ENCODE results near the gene EXTL2.
"Not testable (repeated sequence)": the region's sequence is repeated elsewhere in the genome, so short reads cannot be mapped to it uniquely, and the experiment has no call there.

Gene EXTL2

DNA sequence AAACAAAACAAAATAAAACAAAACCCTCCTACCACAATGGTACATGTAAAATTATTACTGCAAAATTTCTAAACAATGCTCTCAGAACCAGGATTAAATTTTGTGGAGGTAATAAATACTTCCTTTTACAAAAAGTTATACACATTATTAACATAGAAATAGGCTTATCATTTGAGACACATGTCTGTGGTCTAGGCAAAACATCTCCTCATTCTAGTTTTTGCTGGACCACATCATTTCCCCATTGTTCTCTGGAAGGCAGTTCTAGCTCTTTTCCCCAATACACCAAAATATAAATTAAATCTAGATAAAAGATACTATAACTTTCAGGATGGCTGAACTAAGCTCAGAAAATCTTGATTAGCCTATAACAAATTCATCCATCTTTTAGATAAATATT lies 18.4 kb downstream of the EXTL2 start:
- H3K9ac ChIP-seq (ENCODE audit: low read length): no peak overlapping the region
- H3K27ac ChIP-seq (ENCODE audit: low read depth, low read length): no peak overlapping the region
- no peaks in the 10 kb centered on the region for H3K36me3 ChIP-seq (ENCODE audit: insufficient read depth, low read length)
- no peaks in the 10 kb centered on the region for H3K9me3 ChIP-seq (ENCODE audit: low read length)
- H3K27me3 ChIP-seq (ENCODE audit: control insufficient read depth in 1 of 2, insufficient read depth in 2 of 2, low read length in 2 of 2): no peaks in the 10 kb centered on the region
- no peaks in the 10 kb centered on the region for H3K4me1 ChIP-seq (ENCODE audit: insufficient read depth, low read length)
- H3K4me3 ChIP-seq (ENCODE audit: low read depth in 1 of 2, low read length in 2 of 2): no peak overlapping the region

DNA sequence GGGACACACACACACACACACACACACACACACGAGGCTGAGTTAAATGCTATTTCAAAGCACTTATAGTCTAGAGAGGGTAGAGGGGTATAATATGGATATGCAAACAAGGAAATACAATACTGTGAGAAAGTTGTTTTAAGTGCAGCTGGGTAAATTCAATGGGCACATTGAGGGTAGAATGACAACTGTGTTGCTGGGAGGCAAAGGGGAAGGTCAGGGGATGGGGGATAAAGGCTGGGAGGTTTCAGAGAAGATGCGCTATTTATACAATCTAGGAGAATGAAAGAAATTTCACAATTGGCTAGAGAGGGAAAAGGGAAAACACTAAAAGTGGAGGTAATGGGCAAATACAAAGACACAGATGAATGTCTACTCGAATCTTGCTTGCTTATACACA lies 19.4 kb downstream of the EXTL2 start:
- Histone ChIP-seq H3K27ac (ENCODE audit: low read depth, low read length) (no peak overlapping the region), H3K36me3 (ENCODE audit: insufficient read depth, low read length) (no peaks in the 10 kb centered on the region), H3K4me3 (ENCODE audit: low read depth in 1 of 2, low read length in 2 of 2) (no peak overlapping the region), H3K9me3 (ENCODE audit: low read length) (no peaks in the 10 kb centered on the region), H3K4me1 (ENCODE audit: insufficient read depth, low read length) (no peaks in the 10 kb centered on the region), H3K9ac (ENCODE audit: low read length) (no peak overlapping the region), H3K27me3 (ENCODE audit: control insufficient read depth in 1 of 2, insufficient read depth in 2 of 2, low read length in 2 of 2) (no peaks in the 10 kb centered on the region)

DNA sequence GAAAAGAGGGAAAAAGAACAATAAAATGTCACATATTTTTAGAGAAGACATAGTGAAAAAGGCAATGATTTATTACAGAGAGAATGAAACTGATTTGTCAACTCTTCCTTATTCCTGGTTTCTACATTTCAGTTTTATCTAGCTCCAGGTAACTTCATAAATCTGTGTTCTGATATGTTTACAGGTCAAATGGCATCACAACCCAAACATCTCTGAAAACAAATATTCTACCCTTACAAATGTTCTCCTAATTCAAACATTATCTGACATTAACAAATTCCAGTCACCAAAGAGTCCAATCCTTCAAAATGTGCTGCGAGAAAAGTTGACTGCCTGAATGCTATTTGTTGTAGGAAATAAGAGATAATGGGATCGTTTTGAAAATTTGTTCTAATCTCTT lies 20.2 kb downstream of the EXTL2 start:
- H3K9ac ChIP-seq (ENCODE audit: low read length): no peak overlapping the region

DNA sequence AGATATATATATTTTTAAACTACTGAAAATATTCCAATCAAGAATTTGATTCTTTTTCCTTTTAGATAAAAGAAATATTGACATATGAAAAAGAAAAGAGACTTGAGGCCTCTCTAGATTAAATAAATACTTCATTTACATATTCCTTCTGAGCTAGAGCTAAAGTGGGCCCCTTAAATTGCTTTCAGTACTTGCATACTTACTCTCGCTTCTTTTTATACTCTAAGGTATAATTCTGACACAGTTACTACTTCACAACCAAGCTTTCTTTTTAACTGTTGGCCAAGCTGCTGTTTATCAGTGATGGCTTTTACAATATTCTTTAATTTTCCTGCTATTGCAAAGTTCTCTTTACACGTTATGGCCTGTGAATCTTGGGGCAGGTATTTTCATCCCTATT lies 24.6 kb downstream of the EXTL2 start:
- no peaks in the 10 kb centered on the region for H3K36me3 ChIP-seq (ENCODE audit: insufficient read depth, low read length)
- H3K9ac ChIP-seq (ENCODE audit: low read length): no peak overlapping the region
- no peak overlapping the region for H3K27ac ChIP-seq (ENCODE audit: low read depth, low read length)
- H3K27me3 ChIP-seq (ENCODE audit: control insufficient read depth in 1 of 2, insufficient read depth in 2 of 2, low read length in 2 of 2): no peaks in the 10 kb centered on the region
- peaks cover 3% of the 10 kb centered on the region for H3K4me1 ChIP-seq (ENCODE audit: insufficient read depth, low read length)
- H3K4me3 ChIP-seq (ENCODE audit: low read depth in 1 of 2, low read length in 2 of 2): no peak overlapping the region
- no peaks in the 10 kb centered on the region for H3K9me3 ChIP-seq (ENCODE audit: low read length)

More for the DNA sequence above, 20.2 kb downstream of the EXTL2 start:
- H3K9me3 ChIP-seq (ENCODE audit: low read length): no peaks in the 10 kb centered on the region
- H3K4me1 ChIP-seq (ENCODE audit: insufficient read depth, low read length): no peaks in the 10 kb centered on the region
- H3K36me3 ChIP-seq (ENCODE audit: insufficient read depth, low read length): no peaks in the 10 kb centered on the region
- H3K27ac ChIP-seq (ENCODE audit: low read depth, low read length): no peak overlapping the region
- H3K4me3 ChIP-seq (ENCODE audit: low read depth in 1 of 2, low read length in 2 of 2): no peak overlapping the region
- no peaks in the 10 kb centered on the region for H3K27me3 ChIP-seq (ENCODE audit: control insufficient read depth in 1 of 2, insufficient read depth in 2 of 2, low read length in 2 of 2)

DNA sequence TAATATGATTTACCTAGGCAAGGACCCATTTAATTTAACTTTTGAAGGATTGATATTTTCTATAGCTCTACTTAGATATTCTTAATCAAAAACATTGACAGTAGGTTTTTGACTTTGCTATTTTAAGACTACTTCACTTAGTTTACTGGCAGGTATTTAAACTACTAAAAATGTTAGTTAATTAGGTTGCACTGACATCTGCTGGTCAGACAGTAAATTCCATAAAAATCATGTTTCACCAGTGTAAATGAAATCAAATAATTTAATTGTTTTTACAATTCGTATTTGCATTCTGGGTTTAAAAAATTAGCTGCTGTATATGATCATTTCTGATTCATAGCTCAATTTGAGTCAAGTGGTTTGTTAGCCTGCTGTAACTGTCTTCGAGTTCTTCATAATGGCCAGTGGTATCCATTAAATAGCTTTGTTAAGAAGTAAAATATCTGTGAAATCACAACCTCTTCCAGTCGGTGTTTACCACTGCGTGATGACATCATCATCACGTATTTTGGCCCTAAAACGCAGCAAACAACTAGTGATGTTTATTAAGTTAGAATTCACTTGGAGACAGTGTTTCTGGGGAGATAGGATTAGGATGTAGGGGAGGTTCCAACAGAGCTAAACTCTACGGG lies 26.2 kb downstream of the EXTL2 start:
- no peaks in the 10 kb centered on the region for H3K36me3 ChIP-seq (ENCODE audit: insufficient read depth, low read length)
- H3K9ac ChIP-seq (ENCODE audit: low read length): no peak overlapping the region
- peaks cover 3% of the 10 kb centered on the region for H3K4me1 ChIP-seq (ENCODE audit: insufficient read depth, low read length)
- H3K27ac ChIP-seq (ENCODE audit: low read depth, low read length): no peak overlapping the region
- H3K27me3 ChIP-seq (ENCODE audit: control insufficient read depth in 1 of 2, insufficient read depth in 2 of 2, low read length in 2 of 2): no peaks in the 10 kb centered on the region
- no peaks in the 10 kb centered on the region for H3K9me3 ChIP-seq (ENCODE audit: low read length)
- no peak overlapping the region for H3K4me3 ChIP-seq (ENCODE audit: low read depth in 1 of 2, low read length in 2 of 2)

DNA sequence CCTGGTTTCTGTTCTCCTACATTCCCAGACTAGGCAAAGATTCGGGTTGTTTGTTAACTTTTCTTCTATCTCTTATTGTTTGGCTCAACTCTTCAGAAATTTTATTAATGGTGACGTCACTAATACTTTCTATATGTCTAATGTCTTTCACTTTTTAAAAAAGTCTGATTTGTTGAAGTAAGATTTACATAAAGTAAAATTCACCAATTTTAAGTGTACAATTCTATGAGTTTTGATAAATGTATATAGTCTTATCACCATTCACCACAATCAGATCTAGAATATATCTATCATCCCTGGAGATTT lies 27.8 kb downstream of the EXTL2 start:
- no peak overlapping the region for H3K27ac ChIP-seq (ENCODE audit: low read depth, low read length)
- H3K36me3 ChIP-seq (ENCODE audit: insufficient read depth, low read length): no peaks in the 10 kb centered on the region
- no peaks in the 10 kb centered on the region for H3K27me3 ChIP-seq (ENCODE audit: control insufficient read depth in 1 of 2, insufficient read depth in 2 of 2, low read length in 2 of 2)
- no peaks in the 10 kb centered on the region for H3K9me3 ChIP-seq (ENCODE audit: low read length)
- no peak overlapping the region for H3K9ac ChIP-seq (ENCODE audit: low read length)
- no peak overlapping the region for H3K4me3 ChIP-seq (ENCODE audit: low read depth in 1 of 2, low read length in 2 of 2)
- H3K4me1 ChIP-seq (ENCODE audit: insufficient read depth, low read length): peaks cover 3% of the 10 kb centered on the region

DNA sequence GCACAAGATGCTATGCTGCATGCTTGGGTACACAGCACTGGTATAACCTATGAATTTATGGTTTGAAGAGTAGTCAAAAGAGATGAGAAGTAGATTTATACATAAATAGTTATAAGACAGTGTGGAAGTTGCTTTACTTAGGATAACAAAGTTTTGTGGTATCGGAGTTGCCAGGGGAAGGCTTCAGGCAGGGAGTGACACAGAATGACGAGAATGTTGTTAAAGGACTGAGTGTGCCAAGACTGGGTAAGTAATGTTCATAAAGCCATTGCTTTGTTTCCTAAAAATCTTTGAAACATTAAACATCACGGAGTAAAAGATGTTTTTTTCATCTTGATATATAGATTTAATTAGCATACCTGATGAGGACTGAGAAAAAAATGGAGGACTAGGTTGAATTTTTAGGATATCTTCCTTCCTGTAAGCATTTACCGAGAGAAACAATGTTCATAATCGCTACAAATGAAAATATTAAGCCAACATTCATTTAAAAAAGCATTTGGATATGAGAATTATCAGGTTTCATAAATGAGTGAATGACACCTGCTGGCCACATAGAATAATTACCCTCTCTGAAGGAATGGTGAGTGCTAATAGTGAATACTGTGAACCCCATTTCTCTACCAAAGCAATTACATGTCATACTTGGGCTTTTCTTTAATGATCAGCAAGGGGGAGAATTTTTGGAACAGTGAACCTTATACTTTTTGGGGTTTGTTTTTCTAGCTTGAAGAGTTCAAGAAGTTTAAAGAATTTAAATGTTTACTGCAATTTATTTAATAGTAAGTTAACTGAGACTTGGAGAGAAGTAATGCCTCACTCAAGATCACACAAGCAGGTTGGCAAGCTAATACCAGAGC lies 28.4 kb downstream of the EXTL2 start:
- H3K9me3 ChIP-seq (ENCODE audit: low read length): no peaks in the 10 kb centered on the region
- no peaks in the 10 kb centered on the region for H3K36me3 ChIP-seq (ENCODE audit: insufficient read depth, low read length)
- H3K27ac ChIP-seq (ENCODE audit: low read depth, low read length): no peak overlapping the region
- no peak overlapping the region for H3K4me3 ChIP-seq (ENCODE audit: low read depth in 1 of 2, low read length in 2 of 2)
- H3K27me3 ChIP-seq (ENCODE audit: control insufficient read depth in 1 of 2, insufficient read depth in 2 of 2, low read length in 2 of 2): no peaks in the 10 kb centered on the region
- no peak overlapping the region for H3K9ac ChIP-seq (ENCODE audit: low read length)
- peaks cover 3% of the 10 kb centered on the region for H3K4me1 ChIP-seq (ENCODE audit: insufficient read depth, low read length)

DNA sequence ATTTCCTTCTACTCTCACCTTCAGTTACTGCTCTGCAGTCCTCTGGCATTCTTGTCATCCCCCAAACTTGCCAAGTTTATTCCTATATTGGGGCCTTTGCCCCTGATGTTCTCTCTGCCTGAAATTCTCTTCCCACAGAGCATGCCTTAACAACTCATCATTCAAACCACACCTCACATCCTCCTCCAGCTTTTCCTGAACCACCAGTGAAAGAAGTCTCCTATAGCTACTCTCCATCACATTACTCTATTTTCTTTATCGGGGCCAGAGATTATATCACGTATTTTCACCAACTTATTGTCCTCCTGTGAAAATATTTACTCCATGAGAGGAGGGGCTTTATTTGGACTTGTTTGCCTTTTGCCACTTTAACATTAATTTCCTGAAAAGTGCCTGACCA lies 32.1 kb downstream of the EXTL2 start:
- Histone ChIP-seq H3K36me3 (ENCODE audit: insufficient read depth, low read length) (no peaks in the 10 kb centered on the region), H3K4me3 (ENCODE audit: low read depth in 1 of 2, low read length in 2 of 2) (no peak overlapping the region), H3K27me3 (ENCODE audit: control insufficient read depth in 1 of 2, insufficient read depth in 2 of 2, low read length in 2 of 2) (no peaks in the 10 kb centered on the region), H3K4me1 (ENCODE audit: insufficient read depth, low read length) (no peaks in the 10 kb centered on the region), H3K9ac (ENCODE audit: low read length) (no peak overlapping the region), H3K9me3 (ENCODE audit: low read length) (no peaks in the 10 kb centered on the region), H3K27ac (ENCODE audit: low read depth, low read length) (no peak overlapping the region)

DNA sequence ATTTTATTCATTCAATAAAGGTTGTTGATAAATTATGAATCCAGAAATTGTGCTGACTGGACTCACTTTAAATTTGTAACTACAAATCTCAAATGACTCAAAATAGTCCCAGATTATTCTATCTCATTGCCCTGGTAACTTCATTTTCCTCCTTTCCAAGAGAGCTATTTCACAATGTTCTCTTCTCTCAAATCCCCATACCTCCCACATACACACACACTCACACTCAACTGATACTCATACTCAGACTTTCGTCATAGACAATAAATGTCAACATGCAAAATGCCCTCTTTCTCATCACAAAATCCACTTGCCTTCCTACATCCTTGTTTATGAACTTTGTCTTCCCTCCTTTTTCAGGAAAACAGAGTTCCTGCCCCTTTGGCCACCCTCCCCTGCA lies 33.3 kb downstream of the EXTL2 start:
- H3K4me1 ChIP-seq (ENCODE audit: insufficient read depth, low read length): no peaks in the 10 kb centered on the region
- no peaks in the 10 kb centered on the region for H3K9me3 ChIP-seq (ENCODE audit: low read length)
- no peak overlapping the region for H3K9ac ChIP-seq (ENCODE audit: low read length)
- no peak overlapping the region for H3K27ac ChIP-seq (ENCODE audit: low read depth, low read length)
- H3K4me3 ChIP-seq (ENCODE audit: low read depth in 1 of 2, low read length in 2 of 2): no peak overlapping the region
- no peaks in the 10 kb centered on the region for H3K36me3 ChIP-seq (ENCODE audit: insufficient read depth, low read length)
- no peaks in the 10 kb centered on the region for H3K27me3 ChIP-seq (ENCODE audit: control insufficient read depth in 1 of 2, insufficient read depth in 2 of 2, low read length in 2 of 2)

DNA sequence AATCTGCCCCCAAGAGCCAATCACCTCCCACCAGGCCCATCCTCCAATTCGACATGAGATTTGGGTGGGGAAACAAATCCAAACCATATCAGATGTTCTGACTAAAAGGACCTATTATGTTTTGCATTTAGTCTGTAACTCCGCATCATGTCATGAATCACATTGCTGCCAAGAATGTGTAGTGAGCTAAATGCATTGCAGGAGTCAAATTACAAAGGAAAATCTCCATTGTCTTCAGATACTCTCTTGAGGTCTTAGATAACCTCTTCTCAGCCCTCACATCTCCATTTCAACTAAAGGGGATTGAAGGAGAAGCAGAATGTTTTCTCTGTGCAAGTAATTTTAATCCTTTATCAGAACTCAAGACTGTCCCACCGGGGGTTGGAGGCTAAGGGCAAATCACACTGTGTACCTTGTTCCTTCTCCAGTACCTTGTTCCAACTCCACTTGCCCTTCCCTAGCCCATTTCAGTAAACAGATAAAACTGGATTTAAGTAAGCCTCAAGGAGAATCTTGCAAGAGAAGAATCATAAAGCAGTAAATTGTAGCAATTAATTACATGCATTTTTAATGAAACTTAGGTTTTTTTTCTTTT lies 34.1 kb downstream of the EXTL2 start:
- H3K9ac ChIP-seq (ENCODE audit: low read length): no peak overlapping the region
- no peak overlapping the region for H3K4me3 ChIP-seq (ENCODE audit: low read depth in 1 of 2, low read length in 2 of 2)
- H3K4me1 ChIP-seq (ENCODE audit: insufficient read depth, low read length): no peaks in the 10 kb centered on the region
- H3K9me3 ChIP-seq (ENCODE audit: low read length): no peaks in the 10 kb centered on the region
- no peak overlapping the region for H3K27ac ChIP-seq (ENCODE audit: low read depth, low read length)
- no peaks in the 10 kb centered on the region for H3K36me3 ChIP-seq (ENCODE audit: insufficient read depth, low read length)
- no peaks in the 10 kb centered on the region for H3K27me3 ChIP-seq (ENCODE audit: control insufficient read depth in 1 of 2, insufficient read depth in 2 of 2, low read length in 2 of 2)

DNA sequence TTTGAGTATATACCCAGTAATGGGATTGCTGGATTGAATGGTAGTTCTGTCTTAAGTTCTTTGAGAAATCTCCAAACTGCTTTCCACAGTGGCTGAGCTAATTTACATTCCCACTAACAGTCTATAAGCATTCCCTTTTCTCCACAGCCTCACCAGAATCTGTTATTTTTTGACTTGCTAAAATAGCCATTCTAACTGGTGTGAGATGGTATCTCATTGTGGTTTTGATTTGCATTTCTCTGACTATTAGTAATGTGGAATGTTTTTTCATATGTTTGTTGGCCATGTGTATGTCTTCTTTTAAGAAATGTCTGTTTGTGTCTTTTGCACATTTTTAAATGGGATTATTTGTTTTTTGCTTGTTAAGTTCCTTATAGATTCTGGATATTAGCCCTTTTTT lies 39.5 kb downstream of the EXTL2 start:
- H3K27me3 ChIP-seq (ENCODE audit: control insufficient read depth in 1 of 2, insufficient read depth in 2 of 2, low read length in 2 of 2); H3K36me3 ChIP-seq (ENCODE audit: insufficient read depth, low read length); H3K4me1 ChIP-seq (ENCODE audit: insufficient read depth, low read length); H3K4me3 ChIP-seq (ENCODE audit: low read depth in 1 of 2, low read length in 2 of 2); H3K9ac ChIP-seq (ENCODE audit: low read length); H3K27ac ChIP-seq (ENCODE audit: low read depth, low read length); H3K9me3 ChIP-seq (ENCODE audit: low read length): not testable (repeated sequence)

DNA sequence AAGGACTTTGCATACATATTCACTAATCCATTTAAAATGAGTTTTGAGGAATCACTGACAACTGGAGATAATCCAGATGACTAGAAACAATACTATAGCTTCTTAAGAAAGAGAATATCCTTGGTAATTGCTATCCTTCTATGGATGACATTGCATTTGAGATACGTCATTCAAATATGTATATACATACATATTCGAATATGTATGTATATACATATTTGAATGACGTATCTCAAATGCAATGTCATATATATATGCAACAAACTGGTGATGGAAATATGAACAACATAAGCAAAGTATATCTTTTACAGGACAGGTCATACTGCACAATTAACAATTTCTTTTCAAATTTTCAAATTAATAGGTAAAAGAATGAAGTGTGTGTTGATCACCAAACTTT lies 41.7 kb downstream of the EXTL2 start:
- peaks cover 3% of the 10 kb centered on the region for H3K4me1 ChIP-seq (ENCODE audit: insufficient read depth, low read length)
- H3K27me3 ChIP-seq (ENCODE audit: control insufficient read depth in 1 of 2, insufficient read depth in 2 of 2, low read length in 2 of 2): no peaks in the 10 kb centered on the region
- H3K27ac ChIP-seq (ENCODE audit: low read depth, low read length): no peak overlapping the region
- no peaks in the 10 kb centered on the region for H3K9me3 ChIP-seq (ENCODE audit: low read length)
- H3K9ac ChIP-seq (ENCODE audit: low read length): no peak overlapping the region
- no peak overlapping the region for H3K4me3 ChIP-seq (ENCODE audit: low read depth in 1 of 2, low read length in 2 of 2)
- H3K36me3 ChIP-seq (ENCODE audit: insufficient read depth, low read length): no peaks in the 10 kb centered on the region

Measured in muscle layer of colon (tissue), 2 donors.